ENCODE data around the gene TBCC. TPM values are rescaled to one million over a fixed set of nuclear protein-coding genes. Genes with fewer than 3 reads are reported as not detected.

Gene TBCC
- total and polyA plus RNA-seq, 2 of the 8 experiments (the other 6 are each of a cell fraction or from before 2014, with no cell fraction given), result 22.7 to 25.5 TPM

DNA sequence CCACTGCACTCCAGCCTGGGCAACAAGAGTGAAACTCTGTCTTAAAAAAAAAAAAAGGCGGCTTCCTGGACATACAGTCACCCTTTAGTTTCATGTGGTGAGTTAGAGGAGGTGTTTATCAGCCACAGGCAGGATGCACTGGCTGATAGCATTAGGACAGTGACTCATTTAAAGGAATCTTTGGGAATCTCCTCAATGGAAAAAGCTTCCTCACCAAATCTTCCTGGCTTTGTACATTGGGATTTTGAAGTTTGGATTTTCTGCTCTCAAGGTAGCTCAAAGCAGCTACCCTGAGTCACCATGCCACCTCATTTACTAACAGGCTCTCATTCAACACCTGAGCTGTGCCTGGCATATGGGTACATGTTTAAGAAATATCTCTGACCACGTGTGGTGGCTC lies 43.7 kb downstream of the TBCC start:
- H2AK5ac ChIP-seq (ENCODE audit: low read depth, low read length), result no peak overlapping the region
- H3K4me2 ChIP-seq (ENCODE audit: insufficient read depth in 1 of 2, low read depth in 2 of 2, low read length in 2 of 2), result no peak overlapping the region
- H2BK20ac ChIP-seq (ENCODE audit: low read length), result no peak overlapping the region
- no peak overlapping the region for H2BK120ac ChIP-seq (replicated peaks; ENCODE audit: low read depth, low read length)
- no peak for TF ChIP-seq ZNF274 (IDR thresholded peaks at IDR 0.05; ENCODE audit: borderline replicate concordance, extremely low read depth, low read length)
- TF ChIP-seq JUND (IDR thresholded peaks at IDR 0.05; ENCODE audit: low read length), result no peak
- no peak for TF ChIP-seq TCF12 (IDR thresholded peaks at IDR 0.05; ENCODE audit: low read depth, low read length)
- TF ChIP-seq SIRT6 (IDR thresholded peaks at IDR 0.05; ENCODE audit: low read length), result no peak
- TF ChIP-seq ASH2L (IDR thresholded peaks at IDR 0.05; ENCODE audit: low read length), result no peak
- no peak for TF ChIP-seq CBX5 (IDR thresholded peaks at IDR 0.05; ENCODE audit: low read depth, low read length)
- TF ChIP-seq MAFK (IDR thresholded peaks at IDR 0.05; ENCODE audit: low read depth, low read length), result no peak
- no peak for TF ChIP-seq EP300 (IDR thresholded peaks at IDR 0.05; ENCODE audit: borderline replicate concordance in 1 of 2, low read depth in 2 of 2, low read length in 2 of 2)
- no peak for TF ChIP-seq POU5F1 (IDR thresholded peaks at IDR 0.05; ENCODE audit: low read depth, low read length)
- TF ChIP-seq KDM5A (IDR thresholded peaks at IDR 0.05; ENCODE audit: low read length), result no peak
- TF ChIP-seq CBX8 (IDR thresholded peaks at IDR 0.05; ENCODE audit: borderline replicate concordance, low read depth, low read length), result no peak
- H3K18ac ChIP-seq (ENCODE audit: extremely low read depth, low read length), result no peak overlapping the region
- H4K8ac ChIP-seq (ENCODE audit: extremely low read depth, insufficient read depth, low read length), result no peak overlapping the region
- ChIA-PET CTCF (ENCODE audit: partially characterized antibody) (interaction anchor here (1.0 to 6.1 kb wide), 2 partner anchors 26 to 40 kb away, joined by 4 to 41 read pairs; no protein-coding TSS in a partner anchor), POLR2A (ENCODE audit: partially characterized antibody) (interaction anchor here (0.7 to 2.8 kb wide), 5 partner anchors 13 to 188 kb away, joined by 3 to 9 read pairs (median 3); partner anchors contain the start of gene RPL7L1)
- no peaks in the 10 kb centered on the region for H3K79me1 ChIP-seq (ENCODE audit: low read depth, low read length)
- H3K4me1 ChIP-seq (replicated peaks in 1 of 4; ENCODE audit: control insufficient read depth in 3 of 4, insufficient read depth in 4 of 4, low read length in 3 of 4), result peaks cover 0 to 6% (median 1%) of the 10 kb centered on the region in 4 experiments; a peak in 3 of 7 replicates
- no peak overlapping the region for H3K4ac ChIP-seq (replicated peaks; ENCODE audit: insufficient read length, low read depth, low read length)
- H3K9me3 ChIP-seq (ENCODE audit: insufficient read depth in 2 of 2, low read depth in 1 of 2, low read length in 1 of 2), result no peaks in the 10 kb centered on the region
- H4K20me1 ChIP-seq (replicated peaks in 1 of 2; ENCODE audit: control insufficient read depth in 1 of 2, insufficient read depth in 2 of 2, low read length in 2 of 2), result no peaks in the 10 kb centered on the region
- H2BK15ac ChIP-seq (ENCODE audit: low read length), result no peak overlapping the region
- no peak overlapping the region for H3K23ac ChIP-seq (ENCODE audit: insufficient read length)
- FAIRE-seq (no peak), DNase-seq (ENCODE audit: low read depth in 1 of 2, low spot score in 2 of 2) (no peak)
- no peaks in the 10 kb centered on the region for H3K27me3 ChIP-seq (replicated peaks in 1 of 4; ENCODE audit: control insufficient read depth in 3 of 4, extremely low read depth in 1 of 4, insufficient read depth in 3 of 4, low read length in 3 of 4)
- no peak overlapping the region for H3K14ac ChIP-seq (ENCODE audit: insufficient read length)
- 78% methylated on average over 2 of the region's 2 CpGs; no CpG with 5 or more reads in 1 of the 2 experiments for WGBS, 2 experiments (ENCODE audit: extremely low coverage in 1 of 2, insufficient coverage in 1 of 2, insufficient read length in 1 of 2, insufficient replicate concordance in 2 of 2, low coverage in 1 of 2, low lambda C conversion rate in 2 of 2, missing lambda C conversion rate in 1 of 2)
- no peak overlapping the region for H2AFZ ChIP-seq (ENCODE audit: low read length)
- H4K91ac ChIP-seq (replicated peaks; ENCODE audit: insufficient read length, low read length), result no peak overlapping the region
- no peaks in the 10 kb centered on the region for H3K79me2 ChIP-seq (ENCODE audit: control insufficient read depth in 1 of 2, insufficient read depth in 2 of 2, low read length in 2 of 2)
- no peak overlapping the region for H3K4me3 ChIP-seq (ENCODE audit: extremely low read depth in 1 of 4, insufficient read depth in 2 of 4, low read depth in 3 of 4, low read length in 4 of 4)
- H3K9ac ChIP-seq (replicated peaks in 1 of 4; ENCODE audit: extremely low read depth in 1 of 4, low read depth in 3 of 4, low read length in 3 of 4), result no peak overlapping the region
- H3K23me2 ChIP-seq (ENCODE audit: low read depth, low read length), result peaks cover 2% of the 10 kb centered on the region; the same call in 1 of the 2 replicates
- no peak overlapping the region for H3K56ac ChIP-seq (replicated peaks; ENCODE audit: insufficient read length, low read depth, low read length)
- H2BK12ac ChIP-seq (ENCODE audit: low read depth, low read length), result no peak overlapping the region
- H3K36me3 ChIP-seq (ENCODE audit: control insufficient read depth in 2 of 4, insufficient read depth in 4 of 4, low read length in 3 of 4), result no peaks in the 10 kb centered on the region
- H4K5ac ChIP-seq (ENCODE audit: insufficient read length, low read depth, low read length), result no peak overlapping the region
- no peak overlapping the region for H2BK5ac ChIP-seq (ENCODE audit: low read depth, low read length)
- H3K27ac ChIP-seq (ENCODE audit: low read depth, low read length), result no peak overlapping the region
